Activated CD8-positive, alpha-beta T cell treated with anti-CD3 and anti-CD28 coated beads, Interleukin-2, amount 10 ng/mL, durations not matched to agents 7 days and 5 days (primary cell): ENCODE results near the gene GRHPR. TPM values are rescaled to one million over a fixed set of nuclear protein-coding genes. Genes with fewer than 3 reads are reported as not detected.
"Not testable (repeated sequence)": the region's sequence is repeated elsewhere in the genome, so short reads cannot be mapped to it uniquely, and the experiment has no call there.

Experiments
- ATAC-seq: fragments of 150-1000 bp; cut with Tn5 transposase; one replicate; pipeline ENCODE4 v1.10.0; 2021; ENCODE audit warnings: moderate library complexity
- CTCF ChIA-PET: fragments of 350-600 bp; sonication (Branson Sonifier 250); formaldehyde crosslinking; loops from one replicate; lab custom pipeline; 2021; ENCODE audit warnings: antibody characterized with exemption; lab: Charles Lee
- POLR2A ChIA-PET: fragments of 350-600 bp; sonication (Branson Sonifier 250); formaldehyde crosslinking; loops from one replicate; lab custom pipeline; 2021; ENCODE audit warnings: antibody characterized with exemption; lab: Charles Lee
- DNase-seq: peaks from one replicate; pipeline ENCODE4 v3.0.0-alpha.2; 2020
- H3K27ac Mint-ChIP-seq: one replicate; pipeline ENCODE4 v1.8.0; 2021; ENCODE audit warnings: mild to moderate bottlenecking, mixed read lengths
- H3K27me3 Mint-ChIP-seq: one replicate; pipeline ENCODE4 v1.8.0; 2021; ENCODE audit warnings: low read depth, mixed read lengths
- H3K36me3 Mint-ChIP-seq: one replicate; pipeline ENCODE4 v1.8.0; 2021; ENCODE audit warnings: low read depth, mixed read lengths
- H3K4me1 Mint-ChIP-seq: one replicate; pipeline ENCODE4 v1.8.0; 2021; ENCODE audit warnings: low read depth, mixed read lengths
- H3K4me3 Mint-ChIP-seq: one replicate; pipeline ENCODE4 v1.8.0; 2021; ENCODE audit warnings: mild to moderate bottlenecking, mixed read lengths
- H3K9me3 Mint-ChIP-seq: one replicate; pipeline ENCODE4 v1.8.0; 2022; ENCODE audit warnings: mixed read lengths; ENCODE audit not compliant: insufficient read depth
- total RNA-seq, 2 experiments: library from RNA; stranded (reverse); gene quantifications; one replicate each; pipeline ENCODE4 v1.2.3, GENCODE V29; 2021

GRHPR gene
- total RNA-seq, 2 experiments from 2014 or later: 57.8 to 62.3 TPM

DNA sequence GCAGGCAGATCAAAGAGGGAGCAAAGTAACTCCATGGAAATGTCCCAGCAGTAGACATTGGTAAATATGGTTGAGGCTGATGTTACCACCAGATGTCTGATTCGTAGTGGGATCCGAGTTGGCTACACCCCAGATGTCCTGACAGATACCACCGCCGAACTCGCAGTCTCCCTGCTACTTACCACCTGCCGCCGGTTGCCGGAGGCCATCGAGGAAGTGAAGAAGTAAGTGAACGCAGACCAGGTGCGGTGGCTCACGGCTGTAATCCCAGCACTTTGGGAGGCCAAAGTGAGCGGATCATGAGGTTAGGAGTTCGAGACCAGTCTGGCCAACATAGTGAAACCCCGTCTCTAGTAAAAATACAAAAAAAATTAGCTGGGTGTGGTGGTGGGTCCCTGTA, 3.9 kb downstream of the GRHPR start:
- ATAC-seq, H3K27me3 Mint-ChIP-seq, H3K27ac Mint-ChIP-seq, DNase-seq, H3K9me3 Mint-ChIP-seq, POLR2A ChIA-PET, CTCF ChIA-PET, H3K4me3 Mint-ChIP-seq: not testable (repeated sequence)
- Mint-ChIP-seq H3K36me3 (peaks cover 28% of the 10 kb centered on the region), H3K4me1 (peaks cover 21% of the 10 kb centered on the region)

DNA sequence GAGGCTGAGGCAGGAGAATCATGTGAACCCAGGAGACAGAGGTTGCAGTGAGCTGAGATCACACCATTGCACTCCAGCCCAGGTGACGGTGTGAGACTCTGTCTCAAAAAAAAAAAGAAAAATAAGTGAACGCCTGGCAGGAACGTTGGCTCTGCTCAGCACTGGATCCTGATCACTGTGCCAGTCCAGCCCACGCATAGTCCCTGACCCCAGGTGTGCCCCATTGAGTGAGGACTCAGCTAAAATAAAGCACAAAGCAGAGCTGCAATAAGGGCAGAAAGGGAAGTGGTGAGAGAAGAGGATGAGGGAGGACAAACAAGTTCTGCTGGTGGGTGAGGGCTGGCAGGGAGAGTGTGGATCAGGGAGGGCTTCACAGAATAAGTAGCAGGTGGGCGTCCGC, 4.3 kb downstream of the GRHPR start:
- Mint-ChIP-seq H3K27ac (no peak overlapping the region), H3K4me3 (no peak overlapping the region), H3K36me3 (peaks cover 30% of the 10 kb centered on the region), H3K9me3 (no peaks in the 10 kb centered on the region), H3K27me3 (no peaks in the 10 kb centered on the region), H3K4me1 (peaks cover 18% of the 10 kb centered on the region)
- ChIA-PET CTCF (no interaction called here), POLR2A (no interaction called here)
- DNase-seq: no peak
- no peak for ATAC-seq

DNA sequence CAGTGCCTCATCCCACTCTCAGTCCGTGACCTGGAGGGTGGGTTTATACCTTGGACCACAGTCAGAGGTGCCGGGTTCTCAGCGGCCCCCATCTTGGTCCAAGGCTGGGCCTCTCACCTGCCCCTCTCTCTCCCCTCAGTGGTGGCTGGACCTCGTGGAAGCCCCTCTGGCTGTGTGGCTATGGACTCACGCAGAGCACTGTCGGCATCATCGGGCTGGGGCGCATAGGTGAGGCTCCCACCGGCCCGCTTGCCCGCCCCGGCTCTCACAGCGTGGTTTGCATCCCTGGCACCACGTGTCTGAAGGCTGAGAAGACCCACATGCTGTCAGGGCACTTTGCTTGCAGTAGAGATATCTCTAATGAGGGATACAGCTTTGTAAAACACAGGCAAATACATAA, 5.8 kb downstream of the GRHPR start:
- ATAC-seq: no peak
- no peaks in the 10 kb centered on the region for H3K9me3 Mint-ChIP-seq
- H3K4me3 Mint-ChIP-seq: no peak overlapping the region
- ChIA-PET POLR2A (no interaction called here), CTCF (no interaction called here)
- H3K27me3 Mint-ChIP-seq: no peaks in the 10 kb centered on the region
- H3K4me1 Mint-ChIP-seq: peaks cover 10% of the 10 kb centered on the region
- H3K27ac Mint-ChIP-seq: no peak overlapping the region
- peaks cover 33% of the 10 kb centered on the region for H3K36me3 Mint-ChIP-seq
- no peak for DNase-seq

DNA sequence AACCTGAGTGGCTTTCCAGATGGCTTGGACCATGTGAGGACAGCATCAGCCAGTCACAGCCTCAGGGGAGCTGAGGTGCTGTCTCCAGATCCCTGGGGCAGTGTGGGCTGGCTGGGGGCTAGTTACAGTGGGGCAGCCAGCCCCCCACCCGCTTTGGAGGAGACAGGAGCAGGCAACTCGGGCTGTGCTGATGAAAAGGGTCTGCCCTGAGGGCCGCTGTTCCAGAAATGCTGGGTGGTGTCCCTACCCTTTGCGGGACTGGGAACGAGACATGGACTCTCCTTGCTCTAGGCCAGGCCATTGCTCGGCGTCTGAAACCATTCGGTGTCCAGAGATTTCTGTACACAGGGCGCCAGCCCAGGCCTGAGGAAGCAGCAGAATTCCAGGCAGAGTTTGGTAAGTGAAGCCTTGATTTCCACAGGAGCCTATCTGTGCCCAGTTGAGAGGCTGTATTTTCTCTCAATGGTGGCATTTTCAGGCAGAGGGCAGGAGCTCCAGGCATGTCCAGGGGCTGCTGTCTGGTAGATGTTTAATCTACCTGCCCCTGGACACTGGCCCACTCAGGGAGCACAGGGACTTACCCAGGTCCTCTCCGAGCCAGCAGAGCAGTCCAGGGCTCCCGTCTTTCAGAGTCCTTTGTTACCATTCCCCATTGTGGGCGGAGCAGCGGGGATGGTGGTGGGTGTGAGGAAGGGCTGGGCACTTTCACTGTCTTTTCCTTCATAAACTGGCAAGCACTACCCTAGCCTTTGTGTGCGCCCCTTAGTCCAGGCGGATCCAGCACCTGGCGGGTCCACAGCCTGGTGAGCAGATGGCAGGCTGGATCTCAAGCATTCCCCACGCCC, 7.2 kb downstream of the GRHPR start:
- peaks cover 32% of the 10 kb centered on the region for H3K36me3 Mint-ChIP-seq
- H3K4me3 Mint-ChIP-seq: no peak overlapping the region
- peaks cover 3% of the 10 kb centered on the region for H3K4me1 Mint-ChIP-seq
- CTCF ChIA-PET: no interaction called here
- POLR2A ChIA-PET: no interaction called here
- H3K27ac Mint-ChIP-seq: no peak overlapping the region
- H3K27me3 Mint-ChIP-seq: no peaks in the 10 kb centered on the region
- ATAC-seq (no peak), DNase-seq (no peak)
- H3K9me3 Mint-ChIP-seq: no peaks in the 10 kb centered on the region

DNA sequence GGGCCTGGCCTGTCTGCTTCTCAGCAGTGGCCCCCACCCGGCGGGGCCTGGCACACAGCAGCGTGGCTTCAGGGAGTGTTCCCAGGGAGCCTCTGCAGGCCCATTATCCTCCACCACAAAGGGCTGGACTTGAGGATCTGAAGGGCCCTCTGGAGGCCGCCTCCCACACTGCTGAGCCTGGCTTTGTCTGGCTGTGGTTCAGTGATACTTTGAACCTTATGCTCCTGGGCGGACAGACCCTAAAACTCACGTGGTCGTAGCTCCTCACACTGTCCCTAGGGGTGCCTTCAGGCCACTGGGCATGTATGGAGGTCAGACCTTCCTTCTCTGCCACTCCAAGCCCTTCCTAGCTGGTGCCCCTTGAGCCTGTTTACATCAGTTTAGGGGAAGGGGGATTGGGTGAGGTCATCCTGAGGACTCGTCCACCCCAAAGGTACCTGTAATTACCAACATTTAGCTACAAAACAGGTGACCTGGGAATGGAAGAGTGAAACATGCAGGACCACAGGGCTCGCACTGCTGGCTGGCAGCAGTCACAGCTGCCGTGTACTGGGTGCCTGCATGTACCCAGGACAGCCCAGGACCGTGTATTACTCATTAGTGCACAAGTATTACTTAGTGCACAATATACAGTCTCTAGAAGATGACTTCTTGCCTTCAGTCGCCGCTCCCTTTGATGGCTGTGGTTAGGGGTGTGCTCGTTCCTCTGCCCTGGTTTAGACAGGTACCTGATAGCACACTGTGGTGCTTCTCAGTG, 8.5 kb downstream of the GRHPR start:
- DNase-seq (no peak), ATAC-seq (no peak)
- Mint-ChIP-seq H3K27ac (peak overlapping the region; percentile 55), H3K36me3 (peaks cover 38% of the 10 kb centered on the region), H3K27me3 (no peaks in the 10 kb centered on the region), H3K4me1 (no peaks in the 10 kb centered on the region), H3K4me3 (no peak overlapping the region), H3K9me3 (no peaks in the 10 kb centered on the region)
- POLR2A ChIA-PET: no interaction called here
- CTCF ChIA-PET: no interaction called here

DNA sequence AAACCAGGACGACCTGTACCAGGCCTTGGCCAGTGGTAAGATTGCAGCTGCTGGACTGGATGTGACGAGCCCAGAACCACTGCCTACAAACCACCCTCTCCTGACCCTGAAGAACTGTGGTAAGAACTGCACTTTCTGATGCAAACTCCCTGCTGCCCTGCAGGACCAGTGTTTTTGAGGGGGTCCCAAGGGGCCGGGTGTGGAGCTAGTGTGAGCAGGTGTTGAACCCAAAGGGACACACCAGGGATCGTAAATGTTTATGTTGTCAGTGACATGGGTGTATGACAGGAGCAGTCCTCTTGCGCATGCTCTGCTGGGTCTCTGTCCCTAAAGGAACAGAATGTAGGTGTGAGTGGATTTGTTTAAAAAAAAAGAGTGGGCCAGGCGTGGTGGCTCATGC, 9.5 kb downstream of the GRHPR start:
- DNase-seq: no peak
- Mint-ChIP-seq H3K4me1 (no peaks in the 10 kb centered on the region), H3K27ac (no peak overlapping the region), H3K9me3 (no peaks in the 10 kb centered on the region), H3K27me3 (no peaks in the 10 kb centered on the region), H3K4me3 (no peak overlapping the region), H3K36me3 (peaks cover 38% of the 10 kb centered on the region)
- no peak for ATAC-seq
- POLR2A ChIA-PET: no interaction called here
- CTCF ChIA-PET: no interaction called here

DNA sequence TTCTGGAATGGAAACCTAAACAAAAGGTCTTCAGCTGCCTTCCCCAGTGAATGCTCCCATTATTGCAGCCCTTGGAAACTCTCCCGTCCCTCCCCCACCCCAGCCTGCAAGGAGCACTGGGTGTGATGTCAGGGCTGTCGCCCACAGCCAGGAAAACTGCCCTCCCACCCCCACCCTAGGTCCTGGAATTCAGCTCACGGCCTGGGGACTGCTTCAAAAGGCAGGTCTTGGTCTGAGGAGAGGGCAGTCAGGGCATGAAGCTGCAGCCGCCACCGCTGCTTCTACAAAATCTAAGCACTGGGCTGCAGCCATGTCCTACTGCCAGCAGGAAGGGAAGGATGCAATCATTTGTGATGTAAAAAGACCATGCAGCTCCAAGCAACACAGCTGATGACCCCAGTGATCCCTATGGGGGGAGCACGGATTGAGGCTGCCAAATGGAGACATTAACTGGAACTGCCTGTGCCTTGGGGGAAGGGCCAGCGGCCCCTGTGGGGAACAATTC, 11.4 kb downstream of the GRHPR start:
- Mint-ChIP-seq H3K36me3 (peaks cover 34% of the 10 kb centered on the region), H3K9me3 (no peaks in the 10 kb centered on the region), H3K27me3 (no peaks in the 10 kb centered on the region), H3K4me1 (no peaks in the 10 kb centered on the region), H3K27ac (no peak overlapping the region), H3K4me3 (no peak overlapping the region)
- DNase-seq: no peak
- ChIA-PET POLR2A (no interaction called here), CTCF (no interaction called here)
- no peak for ATAC-seq

DNA sequence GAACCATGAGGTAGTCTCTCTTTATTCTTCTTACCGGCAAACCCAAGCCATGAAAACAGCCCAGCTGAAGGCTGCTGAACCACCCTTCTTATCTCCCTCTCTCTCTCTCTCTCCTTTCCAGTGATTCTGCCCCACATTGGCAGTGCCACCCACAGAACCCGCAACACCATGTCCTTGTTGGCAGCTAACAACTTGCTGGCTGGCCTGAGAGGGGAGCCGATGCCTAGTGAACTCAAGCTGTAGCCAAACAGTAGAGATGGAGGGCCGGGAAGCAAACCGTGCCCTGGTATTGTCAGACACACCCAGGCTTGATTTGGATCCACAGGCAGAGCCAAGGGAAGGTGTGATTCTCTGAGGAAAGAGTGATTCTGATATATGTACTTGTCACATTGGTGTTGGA, 14.0 kb downstream of the GRHPR start:
- Mint-ChIP-seq H3K9me3 (no peaks in the 10 kb centered on the region), H3K4me1 (no peaks in the 10 kb centered on the region), H3K36me3 (peaks cover 48% of the 10 kb centered on the region), H3K27ac (no peak overlapping the region), H3K27me3 (no peaks in the 10 kb centered on the region), H3K4me3 (no peak overlapping the region)
- DNase-seq: no peak
- POLR2A ChIA-PET: interaction anchor here (0.6 kb wide), 1 partner anchor 110 kb away, joined by 3 read pairs; no protein-coding TSS in a partner anchor
- ATAC-seq: no peak
- CTCF ChIA-PET: no interaction called here

DNA sequence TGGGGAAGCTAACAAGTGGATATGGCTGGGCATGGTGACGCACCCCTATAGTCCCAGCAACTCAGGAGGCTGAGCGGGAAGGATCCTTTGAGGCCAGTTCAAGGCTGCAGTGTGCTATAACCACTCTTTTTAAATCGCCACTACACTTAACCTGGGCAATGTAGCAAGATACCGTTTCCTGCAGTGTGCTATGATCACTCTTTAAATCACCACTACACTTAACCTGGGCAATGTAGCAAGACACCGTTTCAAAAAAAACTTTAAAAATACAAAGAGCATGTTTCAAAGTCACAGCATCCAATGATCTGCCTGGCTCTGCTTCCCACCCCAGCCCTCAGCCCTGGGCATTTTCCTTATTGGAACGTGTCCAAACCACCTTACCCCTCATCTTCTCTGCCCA, 14.5 kb downstream of the GRHPR start:
- no peaks in the 10 kb centered on the region for H3K9me3 Mint-ChIP-seq
- H3K4me1 Mint-ChIP-seq: no peaks in the 10 kb centered on the region
- DNase-seq (no peak), ATAC-seq (no peak)
- no peaks in the 10 kb centered on the region for H3K27me3 Mint-ChIP-seq
- CTCF ChIA-PET: no interaction called here
- peaks cover 50% of the 10 kb centered on the region for H3K36me3 Mint-ChIP-seq
- H3K4me3 Mint-ChIP-seq: no peak overlapping the region
- no peak overlapping the region for H3K27ac Mint-ChIP-seq
- POLR2A ChIA-PET: interaction anchor here (0.6 kb wide), 1 partner anchor 111 kb away, joined by 3 read pairs; no protein-coding TSS in a partner anchor

DNA sequence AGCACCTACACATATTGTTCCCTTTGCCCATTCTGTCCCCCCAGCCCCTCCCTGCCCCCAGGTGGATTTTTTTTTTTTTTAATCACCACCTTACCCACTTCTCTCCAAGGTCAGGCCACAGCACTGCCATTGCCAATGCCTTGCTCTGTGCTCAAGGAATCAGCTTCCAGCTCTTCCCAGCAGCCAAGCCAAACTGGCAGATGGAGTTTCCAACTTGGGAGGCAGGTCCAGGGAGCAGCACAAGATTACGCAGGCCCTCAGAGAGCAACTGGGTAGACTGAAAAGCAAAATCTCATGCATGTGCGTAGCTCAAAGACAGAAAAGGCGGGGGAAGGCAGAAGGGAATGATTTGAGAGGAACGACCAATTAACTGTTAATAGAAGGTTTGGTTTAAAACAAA, 15.1 kb downstream of the GRHPR start:
- no peaks in the 10 kb centered on the region for H3K27me3 Mint-ChIP-seq
- no peaks in the 10 kb centered on the region for H3K9me3 Mint-ChIP-seq
- peaks cover 54% of the 10 kb centered on the region for H3K36me3 Mint-ChIP-seq
- no peaks in the 10 kb centered on the region for H3K4me1 Mint-ChIP-seq
- peak overlapping the region; percentile 34 for H3K27ac Mint-ChIP-seq
- ChIA-PET POLR2A (no interaction called here), CTCF (no interaction called here)
- no peak for DNase-seq
- no peak overlapping the region for H3K4me3 Mint-ChIP-seq
- ATAC-seq: no peak

DNA sequence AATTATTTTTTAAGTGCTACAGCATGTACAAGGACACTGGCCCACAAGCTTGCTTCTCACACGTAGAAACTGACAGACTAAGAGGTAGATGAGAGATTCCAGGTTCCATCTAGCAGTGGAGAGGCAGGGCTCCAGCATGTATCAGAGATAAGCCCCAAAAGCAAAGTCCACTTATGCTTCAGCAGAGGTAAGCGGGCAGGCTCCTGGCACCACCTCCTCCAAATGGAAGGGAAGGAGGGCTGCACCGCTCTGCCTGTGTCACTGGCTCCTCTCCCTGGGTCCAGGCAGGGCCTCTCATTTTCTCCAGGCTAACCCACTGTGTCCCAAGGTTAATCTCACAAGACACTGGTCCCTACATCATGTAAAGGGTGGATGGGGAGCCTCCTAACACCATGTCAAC, 15.9 kb downstream of the GRHPR start:
- Mint-ChIP-seq H3K27ac (no peak overlapping the region), H3K4me1 (no peaks in the 10 kb centered on the region), H3K36me3 (peaks cover 54% of the 10 kb centered on the region), H3K27me3 (no peaks in the 10 kb centered on the region), H3K4me3 (no peak overlapping the region), H3K9me3 (no peaks in the 10 kb centered on the region)
- ChIA-PET CTCF (no interaction called here), POLR2A (no interaction called here)
- no peak for DNase-seq
- ATAC-seq: no peak

DNA sequence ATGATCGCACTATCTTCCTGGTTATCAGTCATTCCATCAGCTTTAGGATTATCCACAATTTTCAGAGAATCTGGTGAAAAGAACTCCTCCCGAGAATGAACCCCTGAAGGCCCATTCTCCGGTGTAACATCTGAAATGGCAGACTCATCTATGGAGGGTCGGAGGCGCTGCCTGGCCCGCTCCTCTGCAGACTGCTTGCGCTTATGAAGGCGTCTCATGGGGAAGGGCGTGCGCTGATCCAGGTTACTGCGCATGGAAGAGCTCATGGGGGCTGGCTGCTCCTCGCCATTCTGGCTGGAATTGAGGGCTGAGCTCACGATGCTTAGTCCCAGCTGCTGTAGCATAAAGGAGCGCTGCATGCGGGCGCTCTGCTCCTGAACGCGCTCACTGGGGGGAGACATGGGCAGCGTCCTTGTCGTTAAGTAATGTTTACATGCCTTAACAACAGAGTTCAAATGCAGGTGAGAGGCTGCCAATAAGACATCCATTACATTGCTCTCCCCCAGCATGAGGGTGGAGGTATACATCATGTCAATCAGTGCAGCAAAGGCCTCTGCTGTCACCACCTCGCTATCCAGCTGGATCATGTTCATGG, 19.4 kb downstream of the GRHPR start:
- CTCF ChIA-PET: interaction anchor here (0.8 to 1.2 kb wide), 2 partner anchors 19 to 569 kb away, joined by 3 read pairs; no protein-coding TSS in a partner anchor
- H3K4me1 Mint-ChIP-seq: no peaks in the 10 kb centered on the region

More for the DNA sequence above, 19.4 kb downstream of the GRHPR start:
- H3K27me3 Mint-ChIP-seq: no peaks in the 10 kb centered on the region
- no peak overlapping the region for H3K4me3 Mint-ChIP-seq
- POLR2A ChIA-PET: no interaction called here
- peaks cover 44% of the 10 kb centered on the region for H3K36me3 Mint-ChIP-seq
- DNase-seq (no peak), ATAC-seq (no peak)
- peak overlapping the region; percentile 25 for H3K27ac Mint-ChIP-seq
- H3K9me3 Mint-ChIP-seq: no peaks in the 10 kb centered on the region
